Effector memory CD4-positive, alpha-beta T cell (primary cell): ENCODE data around the gene CDKAL1.

ENCODE experiments used
- DNase-seq, 3 donors: peaks; one replicate each; pipeline ENCODE4 v3.0.0-alpha.2; 2020
- H3K27ac ChIP-seq: 2 replicates; pipeline ENCODE4 v1.7.0; 2013; ENCODE audit warnings: mild to moderate bottlenecking, low read length, moderate library complexity; ENCODE audit not compliant: insufficient read depth, poor library complexity, severe bottlenecking
- H3K27me3 ChIP-seq: replicated peaks from 2 replicates; pipeline ENCODE4 v1.7.0; 2013; ENCODE audit warnings: mild to moderate bottlenecking, low read length; ENCODE audit not compliant: insufficient read depth, control insufficient read depth, poor library complexity, severe bottlenecking
- H3K36me3 ChIP-seq: 2 replicates; pipeline ENCODE4 v1.7.0; 2013; ENCODE audit warnings: mild to moderate bottlenecking, low read length, moderate library complexity; ENCODE audit not compliant: control insufficient read depth, insufficient read depth
- H3K4me1 ChIP-seq: 2 replicates; pipeline ENCODE4 v1.7.0; 2013; ENCODE audit warnings: low read length, mild to moderate bottlenecking; ENCODE audit not compliant: control insufficient read depth, insufficient read depth, poor library complexity, severe bottlenecking
- H3K4me3 ChIP-seq: 2 replicates; pipeline ENCODE4 v1.7.0; 2013; ENCODE audit warnings: low read length, low read depth, mild to moderate bottlenecking; ENCODE audit not compliant: insufficient read depth, poor library complexity, severe bottlenecking
- H3K9me3 ChIP-seq: 2 replicates; pipeline ENCODE4 v1.7.0; 2013; ENCODE audit warnings: mild to moderate bottlenecking, low read length, moderate library complexity; ENCODE audit not compliant: control insufficient read depth

Gene CDKAL1

DNA sequence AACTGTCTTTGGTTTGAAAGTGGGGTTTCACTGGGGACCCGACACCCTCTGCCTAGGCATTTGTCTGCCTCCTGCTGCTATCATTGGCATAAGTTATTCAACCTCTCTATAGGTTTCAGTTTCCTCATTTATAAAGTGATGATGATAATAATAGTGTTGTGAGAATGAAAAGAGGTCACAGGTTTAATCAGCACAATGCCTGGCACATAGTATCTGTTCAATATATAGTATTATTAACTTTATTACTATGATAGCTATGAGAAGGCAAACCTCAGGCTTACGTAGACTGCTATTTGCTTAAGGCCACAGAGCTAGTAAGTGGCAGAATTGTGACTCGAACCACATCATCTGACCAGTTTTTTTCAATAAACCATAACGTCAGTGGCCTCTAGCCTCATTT lies 256.8 kb downstream of the CDKAL1 start:
- Histone ChIP-seq H3K27me3 (no peaks in the 10 kb centered on the region), H3K4me3 (no peak overlapping the region), H3K27ac (no peak overlapping the region), H3K9me3 (no peaks in the 10 kb centered on the region), H3K36me3 (peaks cover 3% of the 10 kb centered on the region), H3K4me1 (no peaks in the 10 kb centered on the region)
- no peak for DNase-seq

DNA sequence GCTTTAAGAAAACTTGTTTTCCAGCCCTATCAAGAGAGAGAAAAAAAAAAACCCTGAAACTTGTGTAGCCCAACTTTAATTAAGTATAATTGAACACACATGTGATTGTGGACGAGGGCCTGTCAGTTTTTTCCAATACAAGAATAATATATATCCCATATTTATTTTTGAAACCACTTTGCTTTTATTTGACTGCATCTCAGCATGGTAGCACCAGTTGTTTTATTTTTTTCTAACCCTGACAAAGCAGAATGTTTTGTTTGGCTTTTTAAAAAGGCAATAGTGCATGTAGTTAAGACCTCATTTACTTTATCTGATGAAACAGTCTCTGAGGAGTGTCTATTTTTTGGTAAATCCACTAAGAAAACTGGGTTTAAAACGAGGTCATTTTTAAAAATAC lies 257.7 kb downstream of the CDKAL1 start:
- no peaks in the 10 kb centered on the region for H3K27me3 ChIP-seq
- no peak for DNase-seq
- H3K4me3 ChIP-seq, result no peak overlapping the region
- H3K27ac ChIP-seq, result no peak overlapping the region
- no peaks in the 10 kb centered on the region for H3K4me1 ChIP-seq
- peaks cover 3% of the 10 kb centered on the region for H3K36me3 ChIP-seq
- H3K9me3 ChIP-seq, result no peaks in the 10 kb centered on the region

- Histone ChIP-seq H3K9me3 (no peaks in the 10 kb centered on the region), H3K4me3 (no peak overlapping the region), H3K4me1 (no peaks in the 10 kb centered on the region), H3K27ac (no peak overlapping the region), H3K36me3 (peaks cover 3% of the 10 kb centered on the region), H3K27me3 (no peaks in the 10 kb centered on the region)
- no peak for DNase-seq
Measured at GRCh38 chr6:20793174-20793573, 258.9 kb downstream of the CDKAL1 start.

GRCh38 chr6:20797597-20797996 lies 263.3 kb downstream of the CDKAL1 start:
- no peaks in the 10 kb centered on the region for H3K36me3 ChIP-seq
- no peaks in the 10 kb centered on the region for H3K4me1 ChIP-seq
- no peak for DNase-seq
- no peaks in the 10 kb centered on the region for H3K9me3 ChIP-seq
- H3K4me3 ChIP-seq, result no peak overlapping the region
- H3K27me3 ChIP-seq, result no peaks in the 10 kb centered on the region
- no peak overlapping the region for H3K27ac ChIP-seq

- Histone ChIP-seq H3K27me3 (no peaks in the 10 kb centered on the region), H3K36me3 (no peaks in the 10 kb centered on the region)
Measured at GRCh38 chr6:20800229-20800628, 266.0 kb downstream of the CDKAL1 start.

GRCh38 chr6:20800653-20801052 lies 266.4 kb downstream of the CDKAL1 start:
- H3K9me3 ChIP-seq, result no peaks in the 10 kb centered on the region
- H3K27me3 ChIP-seq, result no peaks in the 10 kb centered on the region
- no peak overlapping the region for H3K4me3 ChIP-seq
- H3K4me1 ChIP-seq, result no peaks in the 10 kb centered on the region
- H3K27ac ChIP-seq, result no peak overlapping the region
- DNase-seq, result no peak
- H3K36me3 ChIP-seq, result no peaks in the 10 kb centered on the region

More at GRCh38 chr6:20800229-20800628, 266.0 kb downstream of the CDKAL1 start:
- H3K4me1 ChIP-seq, result no peaks in the 10 kb centered on the region
- DNase-seq, result no peak
- no peaks in the 10 kb centered on the region for H3K9me3 ChIP-seq
- H3K27ac ChIP-seq, result no peak overlapping the region
- no peak overlapping the region for H3K4me3 ChIP-seq

DNA sequence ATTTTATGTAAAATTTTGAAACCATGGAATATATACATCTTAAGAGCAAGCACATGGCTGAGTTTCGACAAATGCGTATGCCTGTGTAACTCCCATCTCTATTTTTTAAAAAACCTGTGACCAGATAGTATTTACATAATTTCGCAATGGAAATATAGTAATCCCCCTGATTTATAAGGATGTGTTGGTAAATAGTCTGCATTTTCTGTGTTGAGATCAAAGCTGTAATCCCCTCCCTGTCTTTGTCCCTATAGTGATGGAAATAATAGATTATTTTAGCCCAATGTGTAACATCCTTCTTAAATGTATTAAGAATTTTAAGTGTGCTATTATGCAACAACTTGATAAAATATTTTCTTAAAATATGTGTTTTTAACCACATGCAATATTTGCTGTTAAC lies 267.3 kb downstream of the CDKAL1 start:
- Histone ChIP-seq H3K27ac (no peak overlapping the region), H3K36me3 (no peaks in the 10 kb centered on the region), H3K27me3 (no peaks in the 10 kb centered on the region), H3K4me1 (no peaks in the 10 kb centered on the region), H3K9me3 (no peaks in the 10 kb centered on the region), H3K4me3 (no peak overlapping the region)
- DNase-seq, result no peak

- Histone ChIP-seq H3K27me3 (no peaks in the 10 kb centered on the region), H3K4me3 (no peak overlapping the region), H3K4me1 (no peaks in the 10 kb centered on the region), H3K36me3 (no peaks in the 10 kb centered on the region), H3K27ac (no peak overlapping the region), H3K9me3 (no peaks in the 10 kb centered on the region)
- no peak for DNase-seq
Measured at GRCh38 chr6:20802596-20802995, 268.3 kb downstream of the CDKAL1 start.

DNA sequence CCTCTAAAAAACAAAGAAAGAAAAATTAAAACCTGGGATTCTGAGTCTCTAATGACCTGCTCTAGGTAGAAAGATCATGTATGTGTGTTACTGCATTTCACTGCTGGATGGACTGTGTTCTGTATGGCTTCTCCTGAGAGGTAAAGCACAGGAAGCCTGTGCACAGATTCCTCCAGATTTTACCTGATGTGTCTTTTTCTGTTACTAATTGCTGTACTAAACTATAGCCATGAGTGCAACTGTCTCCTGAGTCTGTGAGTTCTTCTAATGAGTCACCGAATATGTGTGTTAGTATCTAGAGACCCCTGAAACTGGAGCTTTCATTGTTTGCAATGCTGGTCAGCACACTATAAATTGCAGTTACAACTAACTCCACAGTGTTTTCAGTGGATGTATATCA lies 270.8 kb downstream of the CDKAL1 start:
- DNase-seq, result no peak
- H3K27me3 ChIP-seq, result no peaks in the 10 kb centered on the region
- no peaks in the 10 kb centered on the region for H3K4me1 ChIP-seq
- no peak overlapping the region for H3K27ac ChIP-seq
- H3K36me3 ChIP-seq, result no peaks in the 10 kb centered on the region
- H3K4me3 ChIP-seq, result no peak overlapping the region
- no peaks in the 10 kb centered on the region for H3K9me3 ChIP-seq

DNA sequence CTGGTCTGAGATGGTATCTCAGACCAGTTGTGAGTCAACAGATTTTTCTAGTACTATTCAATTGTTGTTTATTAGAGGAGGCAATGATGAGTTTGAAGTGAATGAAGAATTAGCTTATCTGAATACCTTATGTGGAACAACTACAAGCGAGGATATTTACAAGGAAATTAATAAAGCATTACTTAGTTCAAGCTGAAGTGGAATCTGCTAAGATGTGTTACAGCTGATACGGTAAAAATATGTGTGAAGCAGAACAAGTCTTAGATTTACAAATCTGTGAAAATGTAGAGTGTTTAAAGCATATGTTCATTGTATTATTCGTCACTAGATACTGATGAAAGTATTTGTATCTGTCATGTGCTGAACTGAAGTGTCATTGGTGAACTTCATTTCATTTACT lies 272.4 kb downstream of the CDKAL1 start:
- Histone ChIP-seq H3K36me3 (no peaks in the 10 kb centered on the region), H3K4me3 (no peak overlapping the region), H3K27ac (no peak overlapping the region), H3K4me1 (no peaks in the 10 kb centered on the region), H3K9me3 (no peaks in the 10 kb centered on the region), H3K27me3 (no peaks in the 10 kb centered on the region)
- DNase-seq, result no peak

- H3K4me3 ChIP-seq, result no peak overlapping the region
- H3K4me1 ChIP-seq, result no peaks in the 10 kb centered on the region
- no peaks in the 10 kb centered on the region for H3K27me3 ChIP-seq
- no peak for DNase-seq
- no peak overlapping the region for H3K27ac ChIP-seq
- H3K9me3 ChIP-seq, result no peaks in the 10 kb centered on the region
- no peaks in the 10 kb centered on the region for H3K36me3 ChIP-seq
Measured at GRCh38 chr6:20808439-20808838, 274.2 kb downstream of the CDKAL1 start.
